ENCODE measurements around the gene RNASE9.
"Not testable (repeated sequence)": the region's sequence is repeated elsewhere in the genome, so short reads cannot be mapped to it uniquely, and the experiment has no call there.

Gene RNASE9

DNA sequence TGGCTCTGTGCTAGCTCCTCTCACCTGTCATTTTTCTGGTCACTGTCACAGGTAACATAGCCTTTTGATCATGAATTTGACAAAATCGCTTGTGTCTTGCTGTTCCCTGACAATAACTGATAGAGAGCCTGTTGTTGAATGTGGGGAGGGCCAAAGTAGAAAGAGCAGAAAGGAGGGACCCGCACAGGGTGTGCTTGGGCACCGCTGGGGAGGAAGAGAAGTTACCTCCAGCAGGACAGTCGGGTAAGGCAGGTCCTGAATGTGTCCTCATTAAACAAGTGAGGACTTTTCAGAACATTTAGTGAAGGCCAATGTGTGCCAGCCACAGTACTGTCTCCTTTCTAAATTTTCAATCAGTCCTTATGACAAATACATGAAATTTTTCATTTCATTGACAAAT lies 30.4 kb upstream of the RNASE9 start, which contains the start of gene RNASE12:
Gene RNASE12, minus strand, starts transcription at position 142 of the 400 bp plus-strand sequence. CDS start 653 bp downstream, outside the sequence.
- Histone ChIP-seq H3K4me3 (ENCODE audit: insufficient read length, low read depth) (no peak within 1 kb of the TSS), H3K9me3 (ENCODE audit: insufficient read depth, low read length) (no peaks in the 10 kb centered on the region), H3K9ac (ENCODE audit: insufficient read length, low read depth) (no peak within 1 kb of the TSS), H3K27me3 (ENCODE audit: insufficient read depth, insufficient read length) (no peaks in the 10 kb centered on the region), H3K4me1 (ENCODE audit: insufficient read depth, insufficient read length) (no peaks in the 10 kb centered on the region), H3K36me3 (ENCODE audit: insufficient read depth, insufficient read length, low read length) (no peaks in the 10 kb centered on the region)
- no peak for DNase-seq (ENCODE audit: low read depth, low spot score)
- TF ChIP-seq YY1 (IDR thresholded peaks at IDR 0.05; ENCODE audit: insufficient read depth, insufficient read length), result no peak
- TF ChIP-seq SUZ12 (IDR thresholded peaks at IDR 0.05; ENCODE audit: extremely low read depth, insufficient read depth, insufficient read length), result no peak
- no peak for TF ChIP-seq ZNF274 (IDR thresholded peaks at IDR 0.05; ENCODE audit: low read depth, low read length)

DNA sequence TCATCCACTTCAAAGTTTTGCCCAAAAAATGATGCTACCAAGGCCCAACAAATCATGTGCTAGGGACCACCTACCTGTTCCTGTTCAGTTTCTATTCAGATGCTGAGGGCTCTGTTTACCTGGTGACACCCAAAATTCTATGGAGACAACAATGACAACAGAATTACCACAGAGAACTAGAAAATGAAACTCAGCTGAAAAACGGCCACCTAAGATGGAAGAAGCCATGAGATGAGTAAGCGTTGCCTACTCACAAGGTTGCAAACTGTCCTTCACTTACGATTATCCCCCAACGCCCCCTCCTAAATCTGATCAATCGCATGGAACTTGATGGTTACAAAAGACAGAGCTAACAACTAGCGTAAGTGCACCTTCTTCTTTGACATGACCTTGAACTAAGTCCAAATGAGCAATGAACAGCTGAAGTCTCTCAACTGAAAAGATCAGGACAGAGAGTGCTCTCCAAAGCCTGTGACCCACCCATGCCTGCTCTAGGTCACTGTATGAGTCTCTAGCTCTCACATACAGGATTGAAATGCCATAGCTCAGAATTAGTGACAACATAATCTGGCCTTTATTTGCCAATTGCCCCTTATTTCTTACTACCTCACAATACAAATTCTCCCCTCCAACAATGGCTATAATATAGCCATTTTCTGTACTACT lies 26.8 kb upstream of the RNASE9 start, which contains the start of gene RNASE11:
Gene RNASE11, minus strand, starts transcription at position 513 of the 666 bp plus-strand sequence.
- Histone ChIP-seq H3K36me3 (ENCODE audit: insufficient read depth, insufficient read length, low read length) (no peaks in the 10 kb centered on the region), H3K4me3 (ENCODE audit: insufficient read length, low read depth) (no peak within 1 kb of the TSS), H3K9ac (ENCODE audit: insufficient read length, low read depth) (no peak within 1 kb of the TSS), H3K27me3 (ENCODE audit: insufficient read depth, insufficient read length) (no peaks in the 10 kb centered on the region), H3K9me3 (ENCODE audit: insufficient read depth, low read length) (no peaks in the 10 kb centered on the region; the same call in 1 of the 2 replicates), H3K4me1 (ENCODE audit: insufficient read depth, insufficient read length) (no peaks in the 10 kb centered on the region)
- DNase-seq (ENCODE audit: low read depth, low spot score), result no peak
- TF ChIP-seq ZNF274 (IDR thresholded peaks at IDR 0.05; ENCODE audit: low read depth, low read length) (no peak), YY1 (IDR thresholded peaks at IDR 0.05; ENCODE audit: insufficient read depth, insufficient read length) (no peak), SUZ12 (IDR thresholded peaks at IDR 0.05; ENCODE audit: extremely low read depth, insufficient read depth, insufficient read length) (no peak)

DNA sequence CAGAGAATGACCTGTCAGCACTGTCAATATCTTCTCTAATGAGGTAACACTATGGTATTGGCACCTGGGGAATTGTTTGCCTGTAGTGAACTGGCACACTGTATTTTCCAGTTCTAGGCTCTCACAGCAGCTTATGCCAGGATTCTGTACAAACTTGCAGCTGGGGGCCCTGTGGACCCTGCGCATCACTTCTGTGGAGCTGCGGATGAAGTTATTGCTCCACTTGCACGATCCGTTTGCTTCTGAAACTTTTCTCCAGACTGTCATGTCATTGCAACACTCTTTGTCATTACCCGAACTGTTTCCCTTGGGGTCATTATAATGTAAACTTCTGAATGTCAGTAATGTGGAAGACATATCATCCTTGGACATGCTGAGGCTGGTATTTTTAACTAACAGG lies 23.1 kb upstream of the RNASE9 start:
- H3K4me3 ChIP-seq (ENCODE audit: insufficient read length, low read depth), result no peak overlapping the region
- no peak for DNase-seq (ENCODE audit: low read depth, low spot score)

DNA sequence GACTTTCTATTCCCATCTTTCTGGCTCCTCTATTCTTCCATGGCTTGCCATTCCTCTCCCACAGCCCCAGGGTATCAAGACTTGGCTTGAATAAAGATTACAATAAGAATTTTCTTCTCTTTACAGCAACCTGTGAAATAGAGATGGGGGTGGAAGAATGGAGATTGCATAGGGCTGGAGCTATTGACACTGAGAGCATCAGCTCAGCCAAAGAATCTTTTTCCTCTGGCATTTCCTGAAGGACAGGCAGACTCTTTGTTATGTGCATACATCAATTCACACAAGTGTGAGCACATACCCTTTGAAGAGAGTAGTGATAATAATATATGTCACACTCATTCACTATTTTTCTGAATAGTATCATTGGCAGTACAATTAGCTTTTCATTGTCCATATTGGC lies 22.3 kb upstream of the RNASE9 start:
- Histone ChIP-seq H3K4me3 (ENCODE audit: insufficient read length, low read depth) (no peak overlapping the region), H3K9ac (ENCODE audit: insufficient read length, low read depth) (no peak overlapping the region), H3K4me1 (ENCODE audit: insufficient read depth, insufficient read length) (no peaks in the 10 kb centered on the region), H3K27me3 (ENCODE audit: insufficient read depth, insufficient read length) (no peaks in the 10 kb centered on the region), H3K36me3 (ENCODE audit: insufficient read depth, insufficient read length, low read length) (no peaks in the 10 kb centered on the region), H3K9me3 (ENCODE audit: insufficient read depth, low read length) (no peaks in the 10 kb centered on the region; the same call in 1 of the 2 replicates)
- DNase-seq (ENCODE audit: low read depth, low spot score), result no peak
- TF ChIP-seq YY1 (IDR thresholded peaks at IDR 0.05; ENCODE audit: insufficient read depth, insufficient read length), result no peak
- no peak for TF ChIP-seq ZNF274 (IDR thresholded peaks at IDR 0.05; ENCODE audit: low read depth, low read length)
- TF ChIP-seq SUZ12 (IDR thresholded peaks at IDR 0.05; ENCODE audit: extremely low read depth, insufficient read depth, insufficient read length), result no peak

More for the DNA sequence above, 23.1 kb upstream of the RNASE9 start:
- no peaks in the 10 kb centered on the region; the same call in 1 of the 2 replicates for H3K9me3 ChIP-seq (ENCODE audit: insufficient read depth, low read length)
- H3K4me1 ChIP-seq (ENCODE audit: insufficient read depth, insufficient read length), result no peaks in the 10 kb centered on the region
- TF ChIP-seq SUZ12 (IDR thresholded peaks at IDR 0.05; ENCODE audit: extremely low read depth, insufficient read depth, insufficient read length) (no peak), ZNF274 (IDR thresholded peaks at IDR 0.05; ENCODE audit: low read depth, low read length) (no peak), YY1 (IDR thresholded peaks at IDR 0.05; ENCODE audit: insufficient read depth, insufficient read length) (no peak)
- H3K9ac ChIP-seq (ENCODE audit: insufficient read length, low read depth), result no peak overlapping the region
- H3K27me3 ChIP-seq (ENCODE audit: insufficient read depth, insufficient read length), result no peaks in the 10 kb centered on the region
- no peaks in the 10 kb centered on the region for H3K36me3 ChIP-seq (ENCODE audit: insufficient read depth, insufficient read length, low read length)

DNA sequence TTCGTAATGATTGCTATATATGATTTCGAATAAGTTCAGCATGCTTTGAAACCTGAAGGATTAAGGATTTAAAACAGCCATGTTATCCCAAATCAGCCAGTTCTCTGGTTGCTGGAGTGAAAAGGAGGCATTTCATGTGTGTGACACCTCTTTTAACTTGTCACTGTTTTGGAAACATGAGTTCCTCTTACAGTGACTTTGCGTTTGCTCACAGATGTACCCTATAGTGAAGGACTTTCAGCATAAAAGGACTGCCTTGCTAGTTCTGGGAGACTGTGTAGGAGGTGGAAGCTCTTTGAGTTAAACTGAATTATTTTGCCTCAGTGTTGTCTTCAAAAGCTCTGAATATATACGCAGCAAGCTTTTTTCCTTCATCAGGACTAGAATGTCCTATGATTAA lies 19.4 kb upstream of the RNASE9 start:
- H3K4me3 ChIP-seq (ENCODE audit: insufficient read length, low read depth), result no peak overlapping the region
- DNase-seq (ENCODE audit: low read depth, low spot score), result no peak
- H3K4me1 ChIP-seq (ENCODE audit: insufficient read depth, insufficient read length), result no peaks in the 10 kb centered on the region
- no peak overlapping the region for H3K9ac ChIP-seq (ENCODE audit: insufficient read length, low read depth)
- no peaks in the 10 kb centered on the region for H3K27me3 ChIP-seq (ENCODE audit: insufficient read depth, insufficient read length)
- no peaks in the 10 kb centered on the region for H3K36me3 ChIP-seq (ENCODE audit: insufficient read depth, insufficient read length, low read length)
- TF ChIP-seq YY1 (IDR thresholded peaks at IDR 0.05; ENCODE audit: insufficient read depth, insufficient read length) (no peak), ZNF274 (IDR thresholded peaks at IDR 0.05; ENCODE audit: low read depth, low read length) (no peak), SUZ12 (IDR thresholded peaks at IDR 0.05; ENCODE audit: extremely low read depth, insufficient read depth, insufficient read length) (no peak)
- 0 out of 2 replicates have a peak, but pooled peaks cover 5% of the 10 kb centered on the region for H3K9me3 ChIP-seq (ENCODE audit: insufficient read depth, low read length)

DNA sequence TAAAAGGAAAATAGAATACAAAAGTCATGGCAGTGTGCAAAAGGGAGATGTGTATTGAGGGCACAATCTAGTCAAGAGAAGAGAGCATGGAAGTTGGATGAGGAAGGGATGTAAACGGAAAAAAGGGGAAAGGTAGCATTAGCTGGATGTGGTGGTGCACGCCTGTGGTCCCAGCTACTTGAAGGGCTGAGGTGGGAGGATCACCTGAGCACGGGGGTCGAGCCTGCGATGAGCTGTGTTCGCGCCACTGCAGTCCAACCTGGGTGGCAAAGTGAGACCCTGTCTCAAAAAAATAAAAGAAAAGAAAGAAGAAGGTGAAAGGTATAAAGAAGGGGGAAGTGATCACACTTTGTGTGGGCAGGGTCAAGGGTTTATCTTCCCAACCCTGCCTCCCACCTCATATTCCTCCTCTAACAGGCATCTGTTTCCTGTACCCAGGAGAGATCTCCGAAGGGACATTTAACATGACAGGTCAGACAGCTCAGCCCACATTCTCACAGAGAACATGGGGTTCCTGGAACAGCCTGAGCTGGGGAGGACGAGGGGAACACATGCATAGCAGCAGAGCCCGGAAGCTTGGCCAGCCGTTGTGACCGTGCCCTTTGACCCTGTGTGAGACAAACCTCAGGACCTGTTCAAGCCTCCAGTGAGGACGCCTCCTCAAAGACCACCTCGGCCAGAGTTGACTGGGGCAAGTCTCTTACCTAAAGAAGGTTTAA lies 18.1 kb upstream of the RNASE9 start:
- DNase-seq (ENCODE audit: low read depth, low spot score), result no peak
- Histone ChIP-seq H3K27me3 (ENCODE audit: insufficient read depth, insufficient read length) (no peaks in the 10 kb centered on the region), H3K36me3 (ENCODE audit: insufficient read depth, insufficient read length, low read length) (no peaks in the 10 kb centered on the region), H3K9me3 (ENCODE audit: insufficient read depth, low read length) (0 out of 2 replicates have a peak, but pooled peaks cover 5% of the 10 kb centered on the region), H3K9ac (ENCODE audit: insufficient read length, low read depth) (no peak overlapping the region), H3K4me1 (ENCODE audit: insufficient read depth, insufficient read length) (no peaks in the 10 kb centered on the region), H3K4me3 (ENCODE audit: insufficient read length, low read depth) (no peak overlapping the region)
- TF ChIP-seq SUZ12 (IDR thresholded peaks at IDR 0.05; ENCODE audit: extremely low read depth, insufficient read depth, insufficient read length), result no peak
- no peak for TF ChIP-seq ZNF274 (IDR thresholded peaks at IDR 0.05; ENCODE audit: low read depth, low read length)
- TF ChIP-seq YY1 (IDR thresholded peaks at IDR 0.05; ENCODE audit: insufficient read depth, insufficient read length), result no peak

DNA sequence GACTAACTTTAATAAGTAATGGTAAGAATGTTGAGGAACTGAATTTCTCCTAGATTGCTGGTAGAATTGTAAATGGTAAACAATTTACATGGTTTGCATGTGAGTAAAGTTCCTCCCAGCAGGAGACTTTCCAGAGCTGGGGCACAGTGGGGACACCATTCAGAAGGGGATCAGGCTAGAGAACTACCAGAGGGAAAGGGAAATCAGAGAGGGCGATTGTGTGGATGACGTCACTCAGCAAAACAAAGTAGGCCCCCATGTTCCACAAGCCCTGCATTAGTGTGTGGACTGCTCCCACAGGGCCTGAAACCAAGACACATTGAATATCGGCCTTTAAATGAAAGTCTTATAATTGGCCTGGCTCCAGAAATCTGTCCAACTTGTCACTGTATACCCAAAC lies 17.5 kb upstream of the RNASE9 start:
- TF ChIP-seq YY1 (IDR thresholded peaks at IDR 0.05; ENCODE audit: insufficient read depth, insufficient read length), result no peak
- TF ChIP-seq ZNF274 (IDR thresholded peaks at IDR 0.05; ENCODE audit: low read depth, low read length), result no peak
- TF ChIP-seq SUZ12 (IDR thresholded peaks at IDR 0.05; ENCODE audit: extremely low read depth, insufficient read depth, insufficient read length), result no peak
- no peaks in the 10 kb centered on the region for H3K4me1 ChIP-seq (ENCODE audit: insufficient read depth, insufficient read length)
- H3K36me3 ChIP-seq (ENCODE audit: insufficient read depth, insufficient read length, low read length), result no peaks in the 10 kb centered on the region
- no peak overlapping the region for H3K4me3 ChIP-seq (ENCODE audit: insufficient read length, low read depth)
- DNase-seq (ENCODE audit: low read depth, low spot score), result peak; percentile 82
- H3K9me3 ChIP-seq (ENCODE audit: insufficient read depth, low read length), result 0 out of 2 replicates have a peak, but pooled peaks cover 5% of the 10 kb centered on the region
- H3K9ac ChIP-seq (ENCODE audit: insufficient read length, low read depth), result no peak overlapping the region
- H3K27me3 ChIP-seq (ENCODE audit: insufficient read depth, insufficient read length), result no peaks in the 10 kb centered on the region

DNA sequence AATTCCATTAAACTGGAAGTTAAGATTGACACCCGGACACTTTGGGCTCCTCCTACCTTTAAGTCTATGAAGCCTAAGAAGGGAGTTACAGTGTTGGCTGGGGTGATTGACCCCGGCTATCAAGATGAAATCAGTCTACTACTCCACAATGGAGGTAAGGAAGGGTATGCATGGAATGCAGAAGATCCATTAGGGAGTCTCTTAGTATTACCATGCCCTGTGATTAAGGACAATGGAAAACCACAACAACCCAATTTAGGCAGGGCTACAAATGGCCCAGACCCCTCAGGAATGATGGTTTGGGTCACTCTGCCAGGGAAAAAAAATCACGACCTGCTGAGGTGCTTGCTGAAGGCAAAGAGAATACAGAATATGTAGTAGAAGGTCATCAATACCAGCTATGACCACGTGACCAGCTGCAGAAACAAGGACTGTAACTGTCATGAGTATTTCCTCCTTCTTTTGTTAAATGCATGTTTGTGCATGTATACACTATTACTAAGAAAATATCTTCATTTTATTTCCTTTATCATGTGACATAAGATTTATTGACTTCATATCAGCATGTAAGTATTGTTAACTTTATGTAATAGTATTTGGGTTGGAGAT lies 11.6 kb upstream of the RNASE9 start:
- H3K9ac ChIP-seq (ENCODE audit: insufficient read length, low read depth); H3K27me3 ChIP-seq (ENCODE audit: insufficient read depth, insufficient read length): not testable (repeated sequence)
- DNase-seq (ENCODE audit: low read depth, low spot score), result peak; percentile 51

DNA sequence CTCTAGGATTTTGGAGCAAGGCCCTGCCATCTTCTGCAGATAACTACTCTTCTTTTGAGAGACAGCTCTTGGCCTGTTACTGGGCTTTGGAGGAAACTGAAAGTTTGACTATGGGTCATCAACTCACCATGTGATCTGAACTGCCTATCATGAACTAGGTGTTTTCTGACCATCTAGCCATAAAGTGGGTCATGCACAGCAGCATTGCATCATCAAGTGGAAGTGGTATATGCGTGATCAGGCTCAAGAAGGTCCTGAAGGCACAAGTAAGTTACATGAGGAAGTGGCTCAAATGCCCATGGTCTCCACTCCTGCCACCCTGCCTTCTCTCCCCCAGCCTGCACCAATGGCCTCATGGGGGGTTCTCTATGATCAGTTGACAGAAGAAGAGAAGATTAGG lies 9.9 kb upstream of the RNASE9 start:
- H3K4me1 ChIP-seq (ENCODE audit: insufficient read depth, insufficient read length); DNase-seq (ENCODE audit: low read depth, low spot score); H3K4me3 ChIP-seq (ENCODE audit: insufficient read length, low read depth); H3K9ac ChIP-seq (ENCODE audit: insufficient read length, low read depth); H3K27me3 ChIP-seq (ENCODE audit: insufficient read depth, insufficient read length); H3K36me3 ChIP-seq (ENCODE audit: insufficient read depth, insufficient read length, low read length): not testable (repeated sequence)
- peaks cover 20% of the 10 kb centered on the region; the same call in 1 of the 2 replicates for H3K9me3 ChIP-seq (ENCODE audit: insufficient read depth, low read length)

More for the DNA sequence above, 11.6 kb upstream of the RNASE9 start:
- H3K36me3 ChIP-seq (ENCODE audit: insufficient read depth, insufficient read length, low read length); H3K4me1 ChIP-seq (ENCODE audit: insufficient read depth, insufficient read length); H3K4me3 ChIP-seq (ENCODE audit: insufficient read length, low read depth): not testable (repeated sequence)
- peaks cover 23% of the 10 kb centered on the region; the same call in 1 of the 2 replicates for H3K9me3 ChIP-seq (ENCODE audit: insufficient read depth, low read length)
